Suprapubic skin (tissue), 4 donors: Measurements from ENCODE around the gene GRAP2. TPM values are rescaled to one million over a fixed set of nuclear protein-coding genes. Genes with fewer than 3 reads are reported as not detected.
"Not testable (repeated sequence)": the region's sequence is repeated elsewhere in the genome, so short reads cannot be mapped to it uniquely, and the experiment has no call there.

Source experiments
- DNase-seq, 2 donors: peaks; one replicate each; pipeline ENCODE4 v3.0.0-alpha.2; 2019; ENCODE audit warnings: low spot score in 2 of 2
- H3K27ac ChIP-seq: fragments of 200-600 bp; sonication (generic); one replicate; pipeline ENCODE4 v1.5.1; 2019
- H3K27me3 ChIP-seq: fragments of 200-600 bp; sonication (generic); one replicate; pipeline ENCODE4 v1.5.1; 2019
- H3K36me3 ChIP-seq: fragments of 200-600 bp; sonication (generic); one replicate; pipeline ENCODE4 v1.5.1; 2019
- H3K4me1 ChIP-seq: fragments of 200-600 bp; sonication (generic); one replicate; pipeline ENCODE4 v1.5.1; 2019
- H3K4me3 ChIP-seq: fragments of 200-600 bp; sonication (generic); one replicate; pipeline ENCODE4 v1.5.1; 2019; ENCODE audit warnings: mild to moderate bottlenecking
- H3K9me3 ChIP-seq: fragments of 200-600 bp; sonication (generic); one replicate; pipeline ENCODE4 v1.5.1; 2019
- CTCF ChIP-seq, 2 donors: fragments of 200-600 bp in 1 of 2; fragments of 450-650 bp in 1 of 2; sonication (generic) in 1 of 2; IDR thresholded peaks; one replicate each; pipeline ENCODE4 v1.5.1; 2016 to 2019; ENCODE audit warnings: antibody characterized with exemption in 2 of 2, mild to moderate bottlenecking in 1 of 2, moderate library complexity in 1 of 2
- EP300 ChIP-seq: sonication (generic); formaldehyde crosslinking; IDR thresholded peaks from one replicate; pipeline ENCODE4 v1.6.1; 2017; ENCODE audit warnings: antibody characterized with exemption
- POLR2A ChIP-seq, 2 donors: fragments of 450-650 bp; IDR thresholded peaks; one replicate each; pipeline ENCODE4 v1.6.1; 2017; ENCODE audit warnings: antibody characterized with exemption in 2 of 2, mild to moderate bottlenecking in 2 of 2, moderate library complexity in 2 of 2
- POLR2AphosphoS5 ChIP-seq, 3 donors: sonication (generic); formaldehyde crosslinking; IDR thresholded peaks; one replicate each; pipeline ENCODE4 v1.6.1; 2017; ENCODE audit warnings: antibody characterized with exemption in 3 of 3
- WGBS: methylation state at CpG from one replicate; pipeline ENCODE4 v1.1.5; 2018; 5-methylcytosine and 5-hydroxymethylcytosine counted together
- total RNA-seq, 4 donors: library from RNA; depleted of rRNA; stranded (reverse); fragments of >200 nt; gene quantifications; one replicate each; pipeline ENCODE4 v1.1.0, GENCODE V29; 2016

Gene GRAP2
- total RNA-seq, 4 donors from 2014 or later, result 0.16 to 10.1 (median 4.8) TPM

DNA sequence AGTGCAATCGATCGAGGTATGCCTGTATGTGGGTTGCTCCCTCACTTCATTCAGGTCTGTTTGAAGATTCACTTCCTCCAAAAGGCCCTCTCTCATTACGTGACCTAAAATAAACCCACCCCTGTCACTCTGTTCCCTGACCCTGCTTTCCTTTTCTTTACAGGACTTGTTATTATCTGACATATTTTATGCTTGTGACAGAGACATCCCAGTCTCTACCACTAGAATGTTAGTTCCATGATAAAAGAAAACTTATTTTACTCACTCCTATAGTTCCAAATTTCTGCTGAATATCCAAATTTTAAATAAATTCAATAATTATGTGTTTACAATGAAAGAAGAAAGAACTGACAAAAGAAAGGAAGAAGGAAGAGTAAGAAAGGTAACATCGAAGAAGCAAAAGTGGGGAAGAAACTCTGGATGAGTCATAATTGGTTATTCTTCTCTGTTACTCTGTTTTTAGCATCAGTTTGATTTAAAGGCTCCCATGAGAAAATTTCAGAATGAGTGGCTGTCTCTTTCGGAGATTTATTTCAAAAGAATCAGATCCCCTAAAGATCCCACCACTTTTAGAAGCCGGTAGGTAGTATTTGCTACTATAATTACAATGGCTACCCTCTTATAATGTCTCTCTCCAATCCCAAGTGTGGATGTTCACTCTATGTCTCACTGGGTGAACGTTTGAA lies 40.8 kb upstream of the GRAP2 start:
- H3K36me3 ChIP-seq, result no peaks in the 10 kb centered on the region
- no peak for DNase-seq
- whole genome bisulfite sequencing, result 65% methylated on average over 7 of the region's 7 CpGs
- no peak overlapping the region for H3K27ac ChIP-seq
- H3K9me3 ChIP-seq, result no peaks in the 10 kb centered on the region
- peaks cover 9% of the 10 kb centered on the region for H3K27me3 ChIP-seq
- H3K4me3 ChIP-seq, result no peak overlapping the region
- TF ChIP-seq EP300 (no peak), CTCF (IDR thresholded peaks at IDR 0.05) (no peak), POLR2AphosphoS5 (IDR thresholded peaks at IDR 0.05) (no peak), POLR2A (IDR thresholded peaks at IDR 0.05) (no peak)
- H3K4me1 ChIP-seq, result no peaks in the 10 kb centered on the region

DNA sequence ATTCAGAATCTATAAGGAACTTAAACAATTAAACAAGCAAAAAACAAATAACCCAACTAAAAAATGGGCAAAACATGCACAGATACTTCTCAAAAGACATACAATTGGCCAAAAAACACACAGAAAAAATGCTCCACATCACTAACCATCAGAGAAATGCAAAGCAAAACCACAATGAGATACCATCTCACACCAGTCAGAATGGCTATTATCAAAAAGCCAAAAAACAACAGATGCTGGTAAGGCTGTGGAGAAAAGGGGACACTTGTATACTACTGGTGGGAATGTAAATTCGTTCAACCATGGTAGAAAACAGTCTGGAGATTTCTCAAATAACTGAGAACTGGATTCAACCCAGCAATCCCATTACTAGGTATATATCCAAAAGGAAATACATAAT lies 32.1 kb upstream of the GRAP2 start:
- no peaks in the 10 kb centered on the region for H3K9me3 ChIP-seq
- TF ChIP-seq CTCF (IDR thresholded peaks at IDR 0.05), result no peak
- no peak for TF ChIP-seq EP300
- no peak for TF ChIP-seq POLR2A (IDR thresholded peaks at IDR 0.05)
- TF ChIP-seq POLR2AphosphoS5 (IDR thresholded peaks at IDR 0.05), result no peak
- no peak overlapping the region for H3K4me3 ChIP-seq
- no peak for DNase-seq
- H3K4me1 ChIP-seq, result no peaks in the 10 kb centered on the region
- no peaks in the 10 kb centered on the region for H3K36me3 ChIP-seq
- 70% methylated on average over 1 of the region's 1 CpG for WGBS
- H3K27ac ChIP-seq, result no peak overlapping the region
- H3K27me3 ChIP-seq, result peaks cover 5% of the 10 kb centered on the region

GRCh38 chr22:39869797-39870196 lies 31.1 kb upstream of the GRAP2 start:
- H3K36me3 ChIP-seq, H3K27me3 ChIP-seq, DNase-seq, H3K4me3 ChIP-seq, H3K4me1 ChIP-seq, H3K27ac ChIP-seq, H3K9me3 ChIP-seq: not testable (repeated sequence)
- WGBS, result 94% methylated on average over 2 of the region's 2 CpGs

DNA sequence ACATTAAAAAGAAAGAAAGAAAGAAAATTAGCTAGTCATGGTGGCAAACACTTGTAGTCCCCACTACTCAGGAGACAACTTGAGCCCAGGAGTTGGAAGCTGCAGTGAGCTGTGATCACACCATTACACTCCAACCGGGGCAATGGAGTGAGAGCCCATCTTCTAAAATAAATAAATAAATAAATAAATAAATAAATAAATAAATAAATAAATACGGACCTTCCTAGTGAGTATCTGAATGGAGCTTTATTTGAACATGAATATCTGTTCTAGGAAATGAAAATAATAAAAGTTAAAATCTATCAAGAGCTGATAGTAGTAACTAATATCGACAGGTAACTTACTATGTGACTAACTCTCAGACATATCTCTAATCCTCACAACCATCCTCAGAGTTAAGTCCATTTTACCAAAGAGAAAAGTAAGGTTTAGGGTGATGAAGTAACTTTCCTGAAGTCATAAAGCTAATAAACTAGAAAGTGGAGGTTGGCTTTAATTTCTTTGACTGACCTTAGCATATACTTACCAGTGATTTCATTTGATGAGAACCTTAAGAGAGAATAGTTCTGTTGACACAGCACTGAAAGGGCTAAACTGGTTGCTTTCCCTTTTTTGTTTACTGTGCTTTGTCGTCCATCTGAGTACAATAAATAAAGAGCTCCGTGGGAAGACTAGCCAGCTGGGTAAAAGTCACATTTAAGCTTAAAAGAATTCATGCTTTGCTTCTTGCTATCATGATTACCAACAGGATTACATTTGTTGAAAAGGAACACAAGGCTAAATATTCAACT lies 29.7 kb upstream of the GRAP2 start:
- H3K9me3 ChIP-seq, result no peaks in the 10 kb centered on the region
- H3K4me1 ChIP-seq, result no peaks in the 10 kb centered on the region
- no peak for DNase-seq
- no peak overlapping the region for H3K27ac ChIP-seq
- H3K4me3 ChIP-seq, result no peak overlapping the region
- peaks cover 5% of the 10 kb centered on the region for H3K27me3 ChIP-seq
- no peaks in the 10 kb centered on the region for H3K36me3 ChIP-seq
- TF ChIP-seq CTCF (IDR thresholded peaks at IDR 0.05) (no peak), POLR2AphosphoS5 (IDR thresholded peaks at IDR 0.05) (no peak), POLR2A (IDR thresholded peaks at IDR 0.05) (no peak), EP300 (no peak)
- WGBS, result 72% methylated on average over 5 of the region's 5 CpGs

- H3K9me3 ChIP-seq, result no peaks in the 10 kb centered on the region
- 89% methylated on average over 1 of the region's 1 CpG for WGBS
- H3K27ac ChIP-seq, result no peak overlapping the region
- DNase-seq, result no peak
- H3K27me3 ChIP-seq, result peaks cover 2% of the 10 kb centered on the region
- no peak overlapping the region for H3K4me3 ChIP-seq
- no peaks in the 10 kb centered on the region for H3K4me1 ChIP-seq
- TF ChIP-seq EP300 (no peak), POLR2A (IDR thresholded peaks at IDR 0.05) (no peak), CTCF (IDR thresholded peaks at IDR 0.05) (no peak), POLR2AphosphoS5 (IDR thresholded peaks at IDR 0.05) (no peak)
- no peaks in the 10 kb centered on the region for H3K36me3 ChIP-seq
Observed at GRCh38 chr22:39872548-39872947, 28.3 kb upstream of the GRAP2 start.
